T-cell (primary cell): ENCODE results near the gene TJP2. TPM values are rescaled to one million over a fixed set of nuclear protein-coding genes. Genes with fewer than 3 reads are reported as not detected.

Experiments used
- ATAC-seq, 4 experiments: fragments of 200-7000 bp in 3 of 4; fragments of 150-1000 bp in 1 of 4; cut with Tn5 transposase; replicated peaks in 1 of 4; 1 replicate in 3 of 4; 2 replicates in 1 of 4; pipeline ENCODE4 v1.10.0; 2021; ENCODE audit warnings: moderate library complexity in 3 of 4, mild to moderate bottlenecking in 2 of 4, moderate number of reproducible peaks in 1 of 4
- CTCF ChIA-PET, 2 donors: fragments of 300-600 bp; sonication (Branson Sonifier 250); formaldehyde crosslinking; loops; one replicate each; lab custom pipeline; 2022; ENCODE audit warnings: antibody characterized with exemption in 2 of 2; lab: Charles Lee
- POLR2A ChIA-PET, 2 donors: fragments of 300-600 bp; sonication (Branson Sonifier 250); formaldehyde crosslinking; loops; one replicate each; lab custom pipeline; 2022; ENCODE audit warnings: antibody characterized with exemption in 2 of 2; lab: Charles Lee
- DNase-seq, 35 experiments: peaks; one replicate each; pipeline versions ENCODE4 v3.0.0 to v3.0.0-alpha.2; 2013 to 2023
- H3K27ac ChIP-seq: one replicate; pipeline ENCODE4 v1.5.1; 2013; ENCODE audit warnings: low read length
- H3K27me3 ChIP-seq, 2 experiments: replicated peaks in 1 of 2; 1 replicate in 1 of 2; 2 replicates in 1 of 2; pipeline versions ENCODE4 v1.6.1 to v1.7.0; 2013; ENCODE audit warnings: low read length in 1 of 2, mixed read lengths in 1 of 2; ENCODE audit not compliant: control insufficient read depth in 2 of 2, insufficient read depth in 2 of 2; ENCODE audit errors: extremely low read depth in 1 of 2
- H3K36me3 ChIP-seq, 2 donors: 1 replicate in 1 of 2; 2 replicates in 1 of 2; pipeline versions ENCODE4 v1.6.1 to v1.7.0; 2013; ENCODE audit warnings: low read length in 1 of 2; ENCODE audit not compliant: control insufficient read depth in 2 of 2, insufficient read depth in 1 of 2; ENCODE audit errors: extremely low read depth in 1 of 2
- H3K4me1 ChIP-seq, 2 experiments: 1 replicate in 1 of 2; 2 replicates in 1 of 2; pipeline versions ENCODE4 v1.6.1 to v1.7.0; 2013; ENCODE audit warnings: low read length in 2 of 2, mixed read lengths in 1 of 2; ENCODE audit not compliant: insufficient read depth in 2 of 2, control insufficient read depth in 1 of 2; ENCODE audit errors: extremely low read depth in 1 of 2
- H3K4me3 ChIP-seq, 2 donors: 1 replicate in 1 of 2; 2 replicates in 1 of 2; pipeline versions ENCODE4 v1.5.1 to v1.7.0; 2013; ENCODE audit warnings: mild to moderate bottlenecking in 2 of 2, low read length in 1 of 2, moderate library complexity in 1 of 2; ENCODE audit not compliant: control insufficient read depth in 1 of 2; ENCODE audit errors: extremely low read depth in 1 of 2
- H3K9me3 ChIP-seq: 2 replicates; pipeline ENCODE4 v1.7.0; 2013
- H3K27ac Mint-ChIP-seq, 2 donors: one replicate each; pipeline ENCODE4 v1.8.0; 2020 to 2021; ENCODE audit warnings: mild to moderate bottlenecking in 2 of 2, mixed read lengths in 2 of 2
- H3K27me3 Mint-ChIP-seq, 2 donors: one replicate each; pipeline ENCODE4 v1.8.0; 2021 to 2022; ENCODE audit warnings: mixed read lengths in 2 of 2
- H3K36me3 Mint-ChIP-seq: one replicate; pipeline ENCODE4 v1.8.0; 2021; ENCODE audit warnings: mixed read lengths
- H3K4me1 Mint-ChIP-seq, 3 donors: one replicate each; pipeline ENCODE4 v1.8.0; 2020 to 2022; ENCODE audit warnings: mixed read lengths in 3 of 3, mild to moderate bottlenecking in 1 of 3
- H3K4me3 Mint-ChIP-seq, 3 donors: one replicate each; pipeline ENCODE4 v1.8.0; 2020 to 2022; ENCODE audit warnings: mild to moderate bottlenecking in 3 of 3, mixed read lengths in 3 of 3, moderate library complexity in 3 of 3
- H3K9me3 Mint-ChIP-seq, 3 donors: one replicate each; pipeline ENCODE4 v1.8.0; 2020 to 2022; ENCODE audit warnings: mixed read lengths in 3 of 3
- WGBS: methylation state at CpG from one replicate; pipeline ENCODE4 v1.1.5; 2013; ENCODE audit warnings: missing lambda C conversion rate; ENCODE audit not compliant: insufficient coverage; 5-methylcytosine and 5-hydroxymethylcytosine counted together
- total RNA-seq, 35 experiments: library from RNA in 6 of 35; stranded (reverse) in 6 of 35; fragments of 120-200 nt in 1 of 35; gene quantifications; one replicate each; pipeline versions ENCODE4 v1.2.1 to v1.2.4 and lab custom pipeline; 2013 to 2026

The TJP2 gene
- total RNA-seq, 5 donors from 2014 or later (not counting 1 experiment from before 2014, with no cell fraction given): 6.4 to 10.4 (median 6.6) TPM

- Mint-ChIP-seq H3K4me3 (no peak overlapping the region), H3K36me3 (peaks cover 42% of the 10 kb centered on the region), H3K27me3 (no peaks in the 10 kb centered on the region), H3K4me1 (no peaks in the 10 kb centered on the region), H3K27ac (no peak overlapping the region), H3K9me3 (no peaks in the 10 kb centered on the region)
- CTCF ChIA-PET: no interaction called here
- DNase-seq (no peak), ATAC-seq (no peak)
- H3K36me3 ChIP-seq: no peaks in the 10 kb centered on the region
- 100% methylated on average over 1 of the region's 7 CpGs for WGBS
- H3K4me1 ChIP-seq: no peaks in the 10 kb centered on the region
- POLR2A ChIA-PET: no interaction called here
- H3K4me3 ChIP-seq: no peak overlapping the region
- no peaks in the 10 kb centered on the region for H3K9me3 ChIP-seq
- H3K27ac ChIP-seq: no peak overlapping the region
- no peaks in the 10 kb centered on the region for H3K27me3 ChIP-seq
These were observed 62.1 kb downstream of the TJP2 start for GRCh38 chr9:69236188-69236587.

GRCh38 chr9:69237702-69238295, 63.7 kb downstream of the TJP2 start:
- H3K4me1 Mint-ChIP-seq: no peaks in the 10 kb centered on the region
- H3K27me3 ChIP-seq: no peaks in the 10 kb centered on the region
- DNase-seq: no peak
- CTCF ChIA-PET: interaction anchor here in 1 of 2 donors (0.5 kb wide), 1 partner anchor 14 kb away, joined by 3 read pairs; no protein-coding TSS in a partner anchor
- no peak for ATAC-seq
- no peak overlapping the region for H3K27ac ChIP-seq
- no peaks in the 10 kb centered on the region for H3K36me3 ChIP-seq
- no peaks in the 10 kb centered on the region for H3K4me1 ChIP-seq
- POLR2A ChIA-PET: no interaction called here
- no peaks in the 10 kb centered on the region for H3K9me3 Mint-ChIP-seq
- WGBS: 100% methylated on average over 2 of the region's 4 CpGs
- H3K27ac Mint-ChIP-seq: no peak overlapping the region
- no peaks in the 10 kb centered on the region for H3K9me3 ChIP-seq
- no peak overlapping the region for H3K4me3 ChIP-seq
- H3K36me3 Mint-ChIP-seq: peaks cover 38% of the 10 kb centered on the region
- no peak overlapping the region for H3K4me3 Mint-ChIP-seq
- H3K27me3 Mint-ChIP-seq: no peaks in the 10 kb centered on the region

- Histone ChIP-seq H3K4me3 (no peak overlapping the region), H3K9me3 (no peaks in the 10 kb centered on the region), H3K4me1 (no peaks in the 10 kb centered on the region), H3K27ac (no peak overlapping the region), H3K27me3 (no peaks in the 10 kb centered on the region), H3K36me3 (no peaks in the 10 kb centered on the region)
- no peaks in the 10 kb centered on the region for H3K4me1 Mint-ChIP-seq
- H3K9me3 Mint-ChIP-seq: no peaks in the 10 kb centered on the region
- H3K27ac Mint-ChIP-seq: no peak overlapping the region
- ChIA-PET POLR2A (no interaction called here), CTCF (no interaction called here)
- H3K4me3 Mint-ChIP-seq: no peak overlapping the region
- no peaks in the 10 kb centered on the region for H3K27me3 Mint-ChIP-seq
- H3K36me3 Mint-ChIP-seq: peaks cover 27% of the 10 kb centered on the region
- DNase-seq (no peak), ATAC-seq (no peak)
- 100% methylated on average over 1 of the region's 2 CpGs for WGBS
These were observed 69.0 kb downstream of the TJP2 start for GRCh38 chr9:69243116-69243515.

GRCh38 chr9:69246629-69247028, 72.6 kb downstream of the TJP2 start:
- Histone ChIP-seq H3K36me3 (no peaks in the 10 kb centered on the region), H3K4me3 (no peak overlapping the region), H3K4me1 (no peaks in the 10 kb centered on the region), H3K9me3 (no peaks in the 10 kb centered on the region), H3K27ac (no peak overlapping the region), H3K27me3 (no peaks in the 10 kb centered on the region)
- DNase-seq (no peak), ATAC-seq (no peak)
- Mint-ChIP-seq H3K9me3 (no peaks in the 10 kb centered on the region), H3K27ac (no peak overlapping the region), H3K4me1 (no peaks in the 10 kb centered on the region), H3K27me3 (no peaks in the 10 kb centered on the region), H3K4me3 (no peak overlapping the region), H3K36me3 (peaks cover 20% of the 10 kb centered on the region)
- ChIA-PET CTCF (interaction anchor here in 1 of 2 donors (0.6 kb wide), 1 partner anchor 249 kb away, joined by 4 read pairs; no protein-coding TSS in a partner anchor), POLR2A (interaction anchor here in 1 of 2 donors (0.5 kb wide), 1 partner anchor 41 kb away, joined by 3 read pairs; no protein-coding TSS in a partner anchor)
- WGBS: 100% methylated on average over 1 of the region's 2 CpGs

GRCh38 chr9:69248005-69248404, 73.9 kb downstream of the TJP2 start:
- Mint-ChIP-seq H3K9me3 (no peaks in the 10 kb centered on the region), H3K4me3 (no peak overlapping the region), H3K27ac (no peak overlapping the region), H3K36me3 (peaks cover 21% of the 10 kb centered on the region), H3K4me1 (no peaks in the 10 kb centered on the region), H3K27me3 (no peaks in the 10 kb centered on the region)
- CTCF ChIA-PET: no interaction called here
- Histone ChIP-seq H3K36me3 (peaks cover 0 to under 1% of the 10 kb centered on the region in 2 donors), H3K4me3 (no peak overlapping the region), H3K9me3 (no peaks in the 10 kb centered on the region), H3K4me1 (no peaks in the 10 kb centered on the region), H3K27me3 (no peaks in the 10 kb centered on the region), H3K27ac (no peak overlapping the region)
- DNase-seq: no peak
- ATAC-seq: no peak
- 85% methylated on average over 19 of the region's 22 CpGs for WGBS
- POLR2A ChIA-PET: no interaction called here

- ATAC-seq: no peak
- no peak for DNase-seq
- CTCF ChIA-PET: no interaction called here
- Mint-ChIP-seq H3K27ac (no peak overlapping the region), H3K4me1 (no peaks in the 10 kb centered on the region), H3K27me3 (no peaks in the 10 kb centered on the region), H3K4me3 (no peak overlapping the region), H3K9me3 (no peaks in the 10 kb centered on the region), H3K36me3 (peaks cover 21% of the 10 kb centered on the region)
- WGBS: 73% methylated on average over 4 of the region's 7 CpGs
- Histone ChIP-seq H3K4me3 (no peak overlapping the region), H3K4me1 (no peaks in the 10 kb centered on the region), H3K9me3 (no peaks in the 10 kb centered on the region), H3K36me3 (peaks cover 0 to 6% of the 10 kb centered on the region in 2 donors), H3K27me3 (no peaks in the 10 kb centered on the region), H3K27ac (no peak overlapping the region)
- POLR2A ChIA-PET: no interaction called here
These were observed 75.3 kb downstream of the TJP2 start for GRCh38 chr9:69249337-69249736.
